Nasal cavity respiratory epithelium epithelial cell of viscerocranial mucosa (primary cell): Measurements from ENCODE around the gene VWA5B2. TPM values are rescaled to one million over a fixed set of nuclear protein-coding genes. Genes with fewer than 3 reads are reported as not detected.

Source experiments
- total RNA-seq: library from RNA; depleted of rRNA; stranded (reverse); fragments of >200 nt; gene quantifications from 2 replicates; pipeline ENCODE4 v1.2.3, GENCODE V29; 2014

Gene VWA5B2
- total RNA-seq, result not detected in 2 replicates

GRCh38 chr3:184229394-184230080, at the start of gene VWA5B2:
Gene VWA5B2 (plus strand): TSS chr3:184229585. CDS start chr3:184230529, 944 bp downstream.

GRCh38 chr3:184186184-184186901, 43.0 kb upstream of the VWA5B2 start, which contains the start of gene ABCF3:
Gene ABCF3 (plus strand): TSS chr3:184186199. CDS start chr3:184186208, 9 bp downstream.

GRCh38 chr3:184248454-184249411, 19.3 kb downstream of the VWA5B2 start, which contains the start of gene ALG3:
Gene ALG3 (minus strand): TSS chr3:184248962. CDS start chr3:184248940, 22 bp downstream.

GRCh38 chr3:184249412-184250166, 20.2 kb downstream of the VWA5B2 start, which contains the start of gene EEF1AKMT4:
Gene EEF1AKMT4 (plus strand): TSS chr3:184249672. CDS start chr3:184249695, 23 bp downstream.

GRCh38 chr3:184261270-184261853, 32.0 kb downstream of the VWA5B2 start, which contains the start of gene CAMK2N2:
Gene CAMK2N2 (minus strand): TSS chr3:184261553. CDS start chr3:184261285, 268 bp downstream.

GRCh38 chr3:184275961-184276910, 46.9 kb downstream of the VWA5B2 start, which contains the start of gene ECE2:
Gene ECE2 (plus strand): TSS chr3:184276022. CDS start chr3:184276154, 132 bp downstream.

Other genes with a start within 250 kb of the VWA5B2 start
- gene ABCC5, start 211.7 kb upstream of the VWA5B2 start, total RNA-seq, result 11.3 and 49.3 TPM in 2 replicates
- not detected in 2 replicates for gene HTR3D, start 197.8 kb upstream of the VWA5B2 start, total RNA-seq
- not detected in 2 replicates for gene HTR3C, start 176.5 kb upstream of the VWA5B2 start, total RNA-seq
- gene HTR3E, start 132.5 kb upstream of the VWA5B2 start, total RNA-seq, result not detected in 2 replicates
- 31.1 and 37.1 TPM in 2 replicates for gene EIF2B5, start 94.2 kb upstream of the VWA5B2 start, total RNA-seq
- gene DVL3, start 74.2 kb upstream of the VWA5B2 start, total RNA-seq, result 28.0 and 54.0 TPM in 2 replicates
- 155 and 294 TPM in 2 replicates for gene AP2M1, start 54.7 kb upstream of the VWA5B2 start, total RNA-seq
- gene ABCF3, start 43.4 kb upstream of the VWA5B2 start, total RNA-seq, result 68.0 and 69.3 TPM in 2 replicates
- 41.7 and 45.7 TPM in 2 replicates for gene ALG3, start 19.4 kb downstream of the VWA5B2 start, total RNA-seq
- gene EEF1AKMT4, start 20.1 kb downstream of the VWA5B2 start, total RNA-seq, result 10.3 and 10.9 TPM in 2 replicates
- under 0.01 TPM in 1 of 2 replicates, not detected in the other for gene CAMK2N2, start 32.0 kb downstream of the VWA5B2 start, total RNA-seq
- not detected in 2 replicates for gene ECE2, start 46.4 kb downstream of the VWA5B2 start, total RNA-seq
- gene PSMD2, start 69.7 kb downstream of the VWA5B2 start, total RNA-seq, result 448 and 508 TPM in 2 replicates
- gene EIF4G1, start 85.0 kb downstream of the VWA5B2 start, total RNA-seq, result 315 and 659 TPM in 2 replicates
- gene FAM131A, start 108.0 kb downstream of the VWA5B2 start, total RNA-seq, result 17.6 and 22.6 TPM in 2 replicates
- 2.1 and 4.8 TPM in 2 replicates for gene CLCN2, start 132.0 kb downstream of the VWA5B2 start, total RNA-seq
- 47.8 and 50.2 TPM in 2 replicates for gene POLR2H, start 132.1 kb downstream of the VWA5B2 start, total RNA-seq
- gene THPO, start 148.6 kb downstream of the VWA5B2 start, total RNA-seq, result not detected in 2 replicates
- gene CHRD, start 150.5 kb downstream of the VWA5B2 start, total RNA-seq, result not detected in 2 replicates